CD8-positive, alpha-beta memory T cell (primary cell): ENCODE data around the gene PRPF40B. TPM values are rescaled to one million over a fixed set of nuclear protein-coding genes. Genes with fewer than 3 reads are reported as not detected.

Source experiments
- CTCF ChIA-PET: fragments of 350-600 bp; sonication (Branson Sonifier 250); formaldehyde crosslinking; loops from one replicate; lab custom pipeline; 2021; ENCODE audit warnings: antibody characterized with exemption; lab: Charles Lee
- POLR2A ChIA-PET: fragments of 350-600 bp; sonication (Branson Sonifier 250); formaldehyde crosslinking; loops from one replicate; lab custom pipeline; 2021; ENCODE audit warnings: antibody characterized with exemption; lab: Charles Lee
- DNase-seq, 5 donors: peaks; one replicate each; pipeline versions ENCODE4 v3.0.0 to v3.0.0-alpha.2; 2020 to 2022; ENCODE audit warnings: mixed read lengths in 1 of 5
- H3K27ac ChIP-seq: one replicate; pipeline ENCODE4 v1.7.0; 2013; ENCODE audit warnings: low read depth, mild to moderate bottlenecking, low read length, moderate library complexity
- H3K27me3 ChIP-seq: 2 replicates; pipeline ENCODE4 v1.7.0; 2013; ENCODE audit warnings: low read length, mild to moderate bottlenecking; ENCODE audit not compliant: insufficient read depth, poor library complexity, severe bottlenecking
- H3K36me3 ChIP-seq: 2 replicates; pipeline ENCODE4 v1.7.0; 2013; ENCODE audit warnings: mild to moderate bottlenecking, low read length, moderate library complexity; ENCODE audit not compliant: insufficient read depth
- H3K4me1 ChIP-seq: 2 replicates; pipeline ENCODE4 v1.7.0; 2013; ENCODE audit warnings: mild to moderate bottlenecking, low read length, moderate library complexity; ENCODE audit not compliant: insufficient read depth
- H3K4me3 ChIP-seq: 2 replicates; pipeline ENCODE4 v1.7.0; 2013; ENCODE audit warnings: mild to moderate bottlenecking, low read length
- H3K9me3 ChIP-seq: 2 replicates; pipeline ENCODE4 v1.7.0; 2013; ENCODE audit warnings: mild to moderate bottlenecking, low read length
- H3K27ac Mint-ChIP-seq, 8 donors: one replicate each; pipeline ENCODE4 v1.8.0; 2020 to 2021; ENCODE audit warnings: mixed read lengths in 8 of 8, mild to moderate bottlenecking in 6 of 8, inconsistent platforms in 3 of 8, moderate library complexity in 3 of 8
- H3K27me3 Mint-ChIP-seq, 2 donors: one replicate each; pipeline ENCODE4 v1.8.0; 2020 to 2021; ENCODE audit warnings: mixed read lengths in 2 of 2, mild to moderate bottlenecking in 1 of 2, moderate library complexity in 1 of 2
- H3K36me3 Mint-ChIP-seq, 3 donors: one replicate each; pipeline ENCODE4 v1.8.0; 2020 to 2021; ENCODE audit warnings: mixed read lengths in 3 of 3, inconsistent platforms in 1 of 3, mild to moderate bottlenecking in 1 of 3
- H3K4me1 Mint-ChIP-seq, 3 donors: one replicate each; pipeline ENCODE4 v1.8.0; 2020 to 2021; ENCODE audit warnings: mixed read lengths in 3 of 3, inconsistent platforms in 1 of 3, mild to moderate bottlenecking in 1 of 3
- H3K4me3 Mint-ChIP-seq, 7 donors: one replicate each; pipeline ENCODE4 v1.8.0; 2020 to 2021; ENCODE audit warnings: mixed read lengths in 7 of 7, mild to moderate bottlenecking in 6 of 7, moderate library complexity in 4 of 7, inconsistent platforms in 2 of 7
- H3K9me3 Mint-ChIP-seq, 5 donors: one replicate each; pipeline ENCODE4 v1.8.0; 2020 to 2022; ENCODE audit warnings: mixed read lengths in 5 of 5, mild to moderate bottlenecking in 3 of 5, moderate library complexity in 2 of 5, inconsistent platforms in 1 of 5
- polyA plus RNA-seq: library from polyadenylated mRNA; unstranded; fragments of 300-500 nt; fragmentation: Illumina TruSeq; gene quantifications from one replicate; pipeline ENCODE4 v1.2.3, GENCODE V29; 2021
- total RNA-seq, 2 experiments: library from RNA; stranded (reverse); gene quantifications; one replicate each; pipeline ENCODE4 v1.2.3, GENCODE V29; 2021

PRPF40B gene
- total and polyA plus RNA-seq, 3 experiments from 2014 or later, result 2.0 to 9.9 (median 9.0) TPM

- Mint-ChIP-seq H3K4me1 (peaks cover 72 to 91% (median 91%) of the 10 kb centered on the region in 3 donors), H3K9me3 (no peaks in the 10 kb centered on the region), H3K36me3 (peaks cover 6 to 17% (median 9%) of the 10 kb centered on the region in 3 donors), H3K27ac (peak overlapping the region in 7 of 8 donors; percentile 66 to 100 (median 91)), H3K27me3 (no peaks in the 10 kb centered on the region), H3K4me3 (peak overlapping the region in 1 of 7 donors; percentile 1)
- Histone ChIP-seq H3K27ac (no peak overlapping the region), H3K36me3 (no peaks in the 10 kb centered on the region), H3K4me1 (peaks cover 69% of the 10 kb centered on the region), H3K9me3 (no peaks in the 10 kb centered on the region), H3K27me3 (no peaks in the 10 kb centered on the region), H3K4me3 (no peak overlapping the region)
- ChIA-PET CTCF (interaction anchor here (1.0 to 14.4 kb wide), 2 partner anchors 24 to 40 kb away, joined by 3 to 120 read pairs; partner anchors contain the start of gene FMNL3), POLR2A (interaction anchor here (0.8 kb wide), 1 partner anchor 20 kb away, joined by 4 read pairs; no protein-coding TSS in a partner anchor)
- no peak for DNase-seq
These were observed 42.0 kb downstream of the PRPF40B start for GRCh38 chr12:49665384-49665783.

GRCh38 chr12:49666176-49666575 lies 42.8 kb downstream of the PRPF40B start:
- Mint-ChIP-seq H3K4me1 (peaks cover 76 to 91% (median 91%) of the 10 kb centered on the region in 3 donors), H3K27ac (peak overlapping the region in 7 of 8 donors; percentile 19 to 99 (median 79)), H3K36me3 (peaks cover 5 to 14% (median 7%) of the 10 kb centered on the region in 3 donors), H3K27me3 (no peaks in the 10 kb centered on the region), H3K4me3 (no peak overlapping the region), H3K9me3 (no peaks in the 10 kb centered on the region)
- Histone ChIP-seq H3K4me3 (no peak overlapping the region), H3K4me1 (peaks cover 69% of the 10 kb centered on the region), H3K36me3 (no peaks in the 10 kb centered on the region), H3K9me3 (no peaks in the 10 kb centered on the region), H3K27me3 (no peaks in the 10 kb centered on the region), H3K27ac (no peak overlapping the region)
- no peak for DNase-seq
- ChIA-PET POLR2A (no interaction called here), CTCF (interaction anchor here (1.3 to 14.4 kb wide), 2 partner anchors 21 to 40 kb away, joined by 4 to 120 read pairs; partner anchors contain the start of gene FMNL3)

- Mint-ChIP-seq H3K9me3 (no peaks in the 10 kb centered on the region), H3K4me3 (no peak overlapping the region), H3K27ac (peak overlapping the region; percentile 41 to 98 (median 76)), H3K36me3 (peaks cover 0 to 8% (median 0%) of the 10 kb centered on the region in 3 donors), H3K4me1 (peaks cover 76 to 91% (median 91%) of the 10 kb centered on the region in 3 donors), H3K27me3 (no peaks in the 10 kb centered on the region)
- no peaks in the 10 kb centered on the region for H3K36me3 ChIP-seq
- ChIA-PET CTCF (interaction anchor here (1.2 to 14.4 kb wide), 4 partner anchors 19 to 38 kb away, joined by 4 to 120 read pairs (median 13); partner anchors contain the start of gene FMNL3), POLR2A (interaction anchor here (0.5 kb wide), 1 partner anchor 32 kb away, joined by 6 read pairs; no protein-coding TSS in a partner anchor)
- no peak overlapping the region for H3K27ac ChIP-seq
- no peaks in the 10 kb centered on the region for H3K27me3 ChIP-seq
- no peak for DNase-seq
- H3K4me3 ChIP-seq, result no peak overlapping the region
- H3K9me3 ChIP-seq, result no peaks in the 10 kb centered on the region
- H3K4me1 ChIP-seq, result peaks cover 69% of the 10 kb centered on the region
These were observed 44.1 kb downstream of the PRPF40B start for GRCh38 chr12:49667325-49668090.

GRCh38 chr12:49669796-49670195 lies 46.4 kb downstream of the PRPF40B start:
- Histone ChIP-seq H3K4me3 (no peak overlapping the region), H3K27ac (no peak overlapping the region), H3K27me3 (no peaks in the 10 kb centered on the region), H3K9me3 (no peaks in the 10 kb centered on the region), H3K36me3 (no peaks in the 10 kb centered on the region), H3K4me1 (peaks cover 70% of the 10 kb centered on the region)
- peaks cover 73 to 91% (median 91%) of the 10 kb centered on the region in 3 donors for H3K4me1 Mint-ChIP-seq
- peak overlapping the region in 1 of 7 donors; percentile 28 for H3K4me3 Mint-ChIP-seq
- ChIA-PET CTCF (interaction anchor here (1.3 to 14.4 kb wide), 3 partner anchors 10 to 36 kb away, joined by 4 to 120 read pairs (median 21); partner anchors contain the start of gene FMNL3), POLR2A (interaction anchor here (0.7 kb wide), 1 partner anchor 37 kb away, joined by 3 read pairs; no protein-coding TSS in a partner anchor)
- H3K9me3 Mint-ChIP-seq, result no peaks in the 10 kb centered on the region
- H3K27ac Mint-ChIP-seq, result peak overlapping the region; percentile 90 to 100 (median 98)
- DNase-seq, result no peak
- H3K27me3 Mint-ChIP-seq, result no peaks in the 10 kb centered on the region
- H3K36me3 Mint-ChIP-seq, result peaks cover 0 to 8% (median 2%) of the 10 kb centered on the region in 3 donors

GRCh38 chr12:49671031-49671765 lies 47.8 kb downstream of the PRPF40B start:
- Mint-ChIP-seq H3K4me3 (peak overlapping the region; percentile 35 to 83 (median 80)), H3K9me3 (no peaks in the 10 kb centered on the region), H3K27me3 (no peaks in the 10 kb centered on the region), H3K27ac (peak overlapping the region; percentile 90 to 100 (median 98)), H3K4me1 (peaks cover 79 to 94% (median 92%) of the 10 kb centered on the region in 3 donors), H3K36me3 (peaks cover 0 to 2% (median 2%) of the 10 kb centered on the region in 3 donors)
- Histone ChIP-seq H3K27me3 (no peaks in the 10 kb centered on the region), H3K9me3 (no peaks in the 10 kb centered on the region), H3K36me3 (no peaks in the 10 kb centered on the region), H3K27ac (peak overlapping the region; percentile 73), H3K4me1 (peaks cover 79% of the 10 kb centered on the region), H3K4me3 (peak overlapping the region; percentile 65)
- DNase-seq, result peak; percentile 54 to 83 (median 61)
- CTCF ChIA-PET, result interaction anchor here (0.9 to 14.4 kb wide), 5 partner anchors 8 to 35 kb away, joined by 3 to 120 read pairs (median 7); partner anchors contain the start of gene FMNL3
- POLR2A ChIA-PET, result interaction anchor here (0.6 to 1.4 kb wide), 7 partner anchors 8 to 36 kb away, joined by 3 to 7 read pairs (median 6); partner anchors contain the start of gene FMNL3

- no peaks in the 10 kb centered on the region for H3K27me3 ChIP-seq
- H3K4me1 ChIP-seq, result peaks cover 89% of the 10 kb centered on the region
- ChIA-PET CTCF (interaction anchor here (1.2 to 14.4 kb wide), 7 partner anchors 9 to 295 kb away, joined by 3 to 120 read pairs (median 5); partner anchors contain the start of genes FMNL3 and TMBIM6), POLR2A (interaction anchor here (0.6 to 1.4 kb wide), 2 partner anchors 10 to 45 kb away, joined by 3 to 7 read pairs; no protein-coding TSS in a partner anchor)
- no peaks in the 10 kb centered on the region for H3K36me3 ChIP-seq
- peak overlapping the region; percentile 73 for H3K27ac ChIP-seq
- H3K4me3 ChIP-seq, result no peak overlapping the region
- H3K4me1 Mint-ChIP-seq, result peaks cover 82 to 94% (median 92%) of the 10 kb centered on the region in 3 donors
- no peaks in the 10 kb centered on the region for H3K9me3 Mint-ChIP-seq
- no peaks in the 10 kb centered on the region for H3K9me3 ChIP-seq
- no peaks in the 10 kb centered on the region for H3K27me3 Mint-ChIP-seq
- no peak for DNase-seq
- H3K27ac Mint-ChIP-seq, result peak overlapping the region; percentile 90 to 100 (median 98)
- peak overlapping the region in 5 of 7 donors; percentile 42 to 74 (median 59) for H3K4me3 Mint-ChIP-seq
- peaks cover 0 to 2% (median 0%) of the 10 kb centered on the region in 3 donors for H3K36me3 Mint-ChIP-seq
These were observed 49.2 kb downstream of the PRPF40B start for GRCh38 chr12:49672301-49673217.
